ENCODE results near the gene RABGAP1L.

DNA sequence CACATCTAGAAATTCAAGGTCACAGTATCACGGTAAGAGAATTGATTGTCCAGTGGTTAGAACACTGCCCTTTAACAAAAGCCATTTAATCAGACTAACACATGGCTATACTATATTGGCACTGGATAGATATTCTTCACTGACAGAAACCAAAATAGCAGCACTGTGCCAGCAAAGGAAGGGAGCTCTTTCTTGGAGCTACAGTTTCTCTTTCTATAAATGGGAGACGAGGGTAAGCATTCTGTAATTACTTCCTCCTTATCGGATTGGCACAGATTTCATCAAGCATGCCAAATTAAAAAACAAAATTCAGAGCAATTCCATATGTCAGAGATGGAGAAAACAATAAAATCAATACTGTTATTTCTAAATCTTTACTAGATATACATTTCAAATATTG is 724.7 kb downstream of the RABGAP1L start:
- TF ChIP-seq TAF1 (IDR thresholded peaks at IDR 0.05; ENCODE audit: low read depth, low read length), result no peak
- TF ChIP-seq POLR2AphosphoS5 (IDR thresholded peaks at IDR 0.05; ENCODE audit: low read depth, low read length), result no peak
- no peak for TF ChIP-seq POLR2A (IDR thresholded peaks at IDR 0.05; ENCODE audit: low read depth, low read length)
- TF ChIP-seq SPI1 (IDR thresholded peaks at IDR 0.05; ENCODE audit: low read depth, low read length), result no peak
- TF ChIP-seq PAX5 (IDR thresholded peaks at IDR 0.05; ENCODE audit: insufficient read depth, low read length, severe bottlenecking), result no peak
